ENCODE measurements around the gene SLC7A1.

The SLC7A1 gene

GRCh38 chr13:29551214-29551613, 44.3 kb downstream of the SLC7A1 start:
- DNase-seq = no peak

DNA sequence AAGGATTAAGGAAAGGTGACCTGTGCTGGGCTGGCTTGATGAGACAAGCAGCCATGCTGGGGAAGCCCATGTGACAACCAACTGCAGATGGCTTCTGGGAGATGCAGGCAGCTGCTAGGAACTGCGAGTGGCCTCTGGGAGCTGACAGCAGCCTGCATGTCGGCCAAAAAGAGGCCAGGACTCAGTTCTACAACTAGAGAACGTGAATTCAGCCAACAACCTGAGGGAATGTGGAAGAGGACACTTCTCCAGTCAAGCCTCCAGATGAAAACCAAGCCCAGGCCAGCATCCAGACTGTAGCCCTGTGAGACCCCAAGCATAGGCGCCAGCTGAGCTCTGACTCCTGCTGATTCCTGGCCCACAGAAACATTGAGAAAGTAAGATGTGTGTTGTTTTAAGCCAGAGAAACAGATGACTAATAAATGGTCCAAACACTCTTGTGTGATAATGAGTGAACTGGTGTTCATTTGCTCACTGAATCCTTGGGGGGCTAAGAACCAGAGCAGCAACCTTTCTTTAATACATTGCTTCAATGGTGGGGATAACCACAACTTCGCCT, 45.0 kb downstream of the SLC7A1 start:
- DNase-seq = no peak

DNA sequence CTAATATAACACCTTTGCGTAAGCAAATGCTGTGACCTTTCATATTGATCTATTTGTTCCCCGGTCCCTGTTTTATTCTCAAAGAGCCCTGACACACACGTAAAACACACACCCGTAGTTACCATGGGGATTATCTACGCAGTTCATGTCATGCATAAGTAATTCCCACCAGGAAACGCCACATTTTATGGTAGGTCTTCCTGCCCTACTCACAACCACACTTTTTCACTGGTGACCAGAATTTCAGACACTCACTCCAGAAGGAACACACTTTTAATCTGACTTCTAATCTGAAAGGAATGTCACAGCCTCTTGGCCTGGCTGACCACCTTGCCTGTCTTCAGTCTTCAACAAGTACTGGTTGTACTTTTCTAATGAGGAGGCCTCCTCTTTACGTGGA, 46.8 kb downstream of the SLC7A1 start:
- no peak for DNase-seq

GRCh38 chr13:29547153-29547552, 48.3 kb downstream of the SLC7A1 start:
- DNase-seq = no peak

GRCh38 chr13:29546662-29547061, 48.8 kb downstream of the SLC7A1 start:
- no peak for DNase-seq

DNA sequence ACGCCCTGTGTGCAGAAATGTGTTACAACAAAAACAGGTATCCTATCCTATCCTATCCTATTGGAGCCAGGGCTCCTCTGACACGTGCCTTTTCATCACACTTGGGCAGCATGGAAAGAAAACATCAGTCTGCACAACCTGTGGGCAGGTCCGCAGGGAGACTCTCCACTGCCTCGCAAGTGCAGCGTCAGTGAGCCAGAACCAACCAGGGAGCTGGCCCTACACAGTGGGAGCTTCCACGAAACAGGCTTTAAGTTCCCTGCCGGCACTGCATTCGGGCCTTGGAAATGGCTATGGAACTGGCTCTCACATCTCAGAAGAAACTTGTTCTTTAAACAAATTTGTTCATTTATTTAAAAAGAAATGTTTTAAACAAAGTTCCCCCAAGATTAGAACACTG, 49.5 kb downstream of the SLC7A1 start:
- DNase-seq = no peak

- DNase-seq = peak; percentile 12
Observed at GRCh38 chr13:29543230-29544215, 52.0 kb downstream of the SLC7A1 start.

GRCh38 chr13:29542381-29542780, 53.1 kb downstream of the SLC7A1 start:
- DNase-seq = no peak

DNA sequence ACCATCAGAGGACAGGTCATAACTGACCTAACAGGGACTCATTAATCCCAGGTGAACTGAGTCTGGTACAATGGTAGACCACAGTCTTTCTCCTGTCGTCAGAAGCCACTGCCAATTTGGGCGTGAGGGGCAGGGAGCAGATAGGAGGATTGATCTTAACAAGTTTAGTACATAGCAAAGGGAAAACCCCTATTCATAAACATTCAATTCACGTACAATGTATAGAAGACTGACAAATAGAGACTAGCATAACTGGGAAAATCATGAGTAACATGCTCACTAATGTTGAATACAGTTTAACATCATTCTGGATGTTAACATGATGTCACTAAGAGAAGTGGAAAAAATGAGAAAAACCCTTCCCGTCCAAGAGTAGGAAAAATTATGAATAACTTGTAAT, 54.1 kb downstream of the SLC7A1 start:
- no peak for DNase-seq

DNA sequence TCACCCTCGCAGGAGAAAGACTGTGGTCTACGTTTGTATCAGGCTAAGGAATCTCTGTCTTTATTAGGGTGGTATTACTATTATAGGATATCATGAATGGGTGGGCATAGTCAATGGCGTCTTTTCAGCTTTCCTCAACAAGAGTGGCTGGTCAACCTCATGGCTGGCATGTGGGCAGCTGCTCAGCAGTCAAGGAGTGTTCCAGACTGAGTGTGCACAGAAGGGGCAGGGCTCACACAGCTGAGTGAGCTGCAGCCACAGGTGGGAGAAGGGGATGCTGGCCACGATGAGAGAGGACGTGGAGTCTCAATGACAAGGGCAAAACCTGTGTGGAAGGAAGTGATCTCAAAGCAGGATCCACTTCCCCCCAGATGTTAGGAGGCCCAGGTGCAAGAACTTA, 54.7 kb downstream of the SLC7A1 start:
- DNase-seq = no peak

- DNase-seq = no peak
Observed at GRCh38 chr13:29540334-29540733, 55.2 kb downstream of the SLC7A1 start.

DNA sequence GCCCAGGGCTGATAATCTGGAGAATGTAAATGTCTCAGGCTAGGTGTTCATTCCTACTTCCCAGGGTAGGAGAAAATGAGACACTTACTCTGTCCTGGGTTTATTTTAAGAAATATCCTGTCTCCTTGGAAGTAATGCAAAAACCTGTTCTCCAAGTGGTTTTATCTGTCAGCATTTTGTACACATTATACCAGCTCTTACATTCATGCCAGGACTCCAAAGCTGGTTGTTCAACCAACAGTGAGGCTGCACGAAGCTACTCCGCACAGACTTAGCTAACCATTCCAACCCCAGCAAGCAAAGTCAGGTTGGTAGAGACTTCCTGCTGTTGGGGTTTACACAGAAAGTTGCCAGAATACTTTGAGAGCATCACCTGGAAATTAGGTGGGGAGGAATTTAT, 55.6 kb downstream of the SLC7A1 start:
- no peak for DNase-seq

DNA sequence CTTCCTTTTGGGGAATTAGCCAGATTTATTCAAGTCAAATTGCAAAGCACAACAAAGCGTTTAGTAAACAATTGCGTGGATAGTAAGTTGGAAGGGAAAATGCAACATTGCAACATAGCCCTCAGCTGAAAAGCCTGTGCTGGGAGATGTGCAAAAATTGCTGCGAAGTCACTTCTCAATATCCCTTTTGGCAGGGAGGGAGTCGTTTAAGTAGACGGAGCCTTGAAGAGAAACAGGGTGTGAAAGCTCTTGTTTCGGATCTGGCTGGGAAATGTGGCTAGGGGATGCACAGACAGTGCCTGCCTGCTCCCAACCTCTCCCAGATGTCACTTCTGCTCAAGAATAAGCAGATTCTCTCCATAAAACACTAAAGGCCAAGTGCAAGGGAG, 56.8 kb downstream of the SLC7A1 start:
- no peak for DNase-seq

- DNase-seq = no peak
Observed at GRCh38 chr13:29537736-29538651, 57.5 kb downstream of the SLC7A1 start.

DNA sequence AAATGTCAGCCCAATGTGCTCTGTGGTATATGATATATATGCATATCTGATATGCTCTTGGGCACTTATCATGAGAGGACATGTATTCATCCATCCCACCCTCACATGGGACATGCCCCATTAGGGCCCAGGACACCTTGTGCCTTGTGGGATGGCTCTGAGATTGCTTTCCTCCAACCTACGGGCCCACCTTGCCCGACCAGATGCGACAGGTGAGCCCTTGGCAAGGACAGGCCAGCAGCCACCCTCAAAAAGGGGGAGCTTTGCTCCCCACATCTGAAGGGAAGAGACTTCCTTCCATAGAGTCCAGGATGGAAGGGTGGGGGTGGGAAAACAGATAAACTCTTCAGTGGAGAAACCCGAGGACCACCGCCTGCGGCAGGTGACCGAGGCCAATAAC, 58.6 kb downstream of the SLC7A1 start:
- DNase-seq = no peak

GRCh38 chr13:29535663-29536655, 59.5 kb downstream of the SLC7A1 start:
- DNase-seq = no peak

DNA sequence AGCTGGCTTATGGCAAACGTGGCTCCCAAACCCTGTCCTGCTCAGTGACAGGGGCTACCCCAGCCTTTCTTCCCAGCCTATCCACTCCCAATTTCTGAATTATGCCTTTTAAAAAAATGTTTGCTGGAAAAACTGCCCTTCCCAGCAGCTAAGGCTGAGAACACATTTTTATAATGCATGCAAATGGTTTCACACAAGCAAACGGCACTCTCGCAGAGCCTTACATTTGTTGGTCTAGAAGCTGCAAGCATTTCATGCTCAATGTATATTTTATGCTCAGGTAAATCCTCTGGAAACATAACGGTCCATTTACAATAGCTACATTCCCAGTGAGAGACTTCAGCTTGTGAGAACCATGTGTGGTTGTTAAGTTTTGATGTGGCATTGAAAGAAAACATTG, 61.4 kb downstream of the SLC7A1 start:
- no peak for DNase-seq

DNA sequence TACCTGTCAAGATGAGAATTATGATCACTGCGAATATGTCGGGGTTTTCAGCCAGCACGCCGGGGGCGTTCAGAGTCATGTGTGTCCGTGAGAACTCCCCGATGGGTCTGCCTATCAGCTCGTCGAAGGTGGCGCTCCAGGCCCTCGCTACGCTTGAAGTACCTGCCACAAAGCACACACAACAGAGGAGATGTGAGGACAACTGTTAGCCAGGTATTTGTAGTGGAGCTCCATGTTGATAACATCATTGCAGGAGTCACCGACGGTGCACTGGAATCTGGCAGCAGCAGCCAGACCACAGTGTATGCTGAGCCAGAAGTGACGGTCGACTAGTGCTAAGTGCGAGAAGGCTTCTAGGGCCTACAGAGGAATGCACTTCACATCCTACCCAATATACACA, 62.7 kb downstream of the SLC7A1 start:
- DNase-seq = no peak

- DNase-seq = no peak
Observed at GRCh38 chr13:29532116-29532515, 63.4 kb downstream of the SLC7A1 start.

GRCh38 chr13:29530901-29531300, 64.6 kb downstream of the SLC7A1 start:
- no peak for DNase-seq

GRCh38 chr13:29529754-29530153, 65.7 kb downstream of the SLC7A1 start:
- no peak for DNase-seq

DNA sequence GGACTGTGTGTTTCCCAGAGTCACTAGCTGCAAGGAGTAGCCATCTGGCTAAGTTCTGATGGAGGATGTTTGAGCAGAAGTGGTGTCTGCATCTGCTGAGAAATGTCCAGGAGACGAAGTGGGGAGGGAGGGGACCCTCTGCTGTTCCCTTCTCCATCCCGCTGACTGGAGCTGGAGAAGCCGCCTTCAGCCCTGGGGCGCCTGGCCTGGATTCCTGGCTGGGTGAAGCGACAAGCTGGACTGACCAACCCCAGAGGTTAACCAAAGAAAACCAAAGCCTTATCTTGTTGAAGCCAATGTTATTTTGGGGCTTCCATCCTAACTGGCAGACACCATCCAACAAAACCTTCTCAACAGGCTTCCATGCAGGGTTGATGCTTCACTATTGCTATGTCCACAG, 67.6 kb downstream of the SLC7A1 start:
- no peak for DNase-seq

Measured in CD4-positive, alpha-beta T cell treated with Interleukin-17A for 4 hours (primary cell).